HL-60 (cell line): ENCODE results near the gene RHOH.

ENCODE experiments used
- DNase-seq, 2 experiments: peaks; one replicate each; pipeline ENCODE4 v3.0.0-alpha.2; 2010 to 2020; ENCODE audit warnings: low read depth in 1 of 2, low spot score in 1 of 2
- H3K27ac ChIP-seq: fragments of 250-450 bp; sonication (Bioruptor Pico); replicated peaks from 2 replicates; pipeline ENCODE4 v1.5.1; 2020; ENCODE audit warnings: mild to moderate bottlenecking, moderate library complexity
- H3K27me3 ChIP-seq: fragments of 250-450 bp; sonication (Bioruptor Pico); 2 replicates; pipeline ENCODE4 v1.5.1; 2021; ENCODE audit warnings: mild to moderate bottlenecking, moderate library complexity; ENCODE audit not compliant: insufficient read depth, poor library complexity, severe bottlenecking
- H3K4me3 ChIP-seq: replicated peaks from 2 replicates; pipeline ENCODE4 v1.5.1; 2011; ENCODE audit warnings: mild to moderate bottlenecking, control low read depth, low read length; ENCODE audit not compliant: insufficient read depth
- CTCF ChIP-seq: IDR thresholded peaks from one replicate; pipeline ENCODE4 v1.5.1; 2011; ENCODE audit warnings: low read length, control low read depth, inconsistent platforms; ENCODE audit not compliant: insufficient read depth
- GABPA ChIP-seq: IDR thresholded peaks from 2 replicates; pipeline ENCODE4 v1.6.1; 2012; ENCODE audit warnings: low read depth
- POLR2AphosphoS5 ChIP-seq: IDR thresholded peaks from 2 replicates; pipeline ENCODE4 v1.6.1; 2012; ENCODE audit warnings: low read depth
- REST ChIP-seq: IDR thresholded peaks from 2 replicates; pipeline ENCODE4 v1.6.1; 2012; ENCODE audit warnings: low read depth; ENCODE audit not compliant: insufficient replicate concordance
- SPI1 ChIP-seq: IDR thresholded peaks from 2 replicates; pipeline ENCODE4 v1.6.1; 2012; ENCODE audit warnings: low read depth, mild to moderate bottlenecking, borderline replicate concordance

The RHOH gene

GRCh38 chr4:40152637-40153036, 44.2 kb upstream of the RHOH start:
- H3K4me3 ChIP-seq, result no peak overlapping the region
- no peak for DNase-seq
- H3K27me3 ChIP-seq, result no peaks in the 10 kb centered on the region
- TF ChIP-seq POLR2AphosphoS5, result no peak
- no peak for TF ChIP-seq REST
- TF ChIP-seq SPI1, result no peak
- no peak overlapping the region for H3K27ac ChIP-seq

- peak; percentile 53 to 74 for DNase-seq
- Histone ChIP-seq H3K4me3 (no peak overlapping the region), H3K27ac (peak overlapping the region; percentile 66), H3K27me3 (no peaks in the 10 kb centered on the region)
- TF ChIP-seq CTCF (no peak), GABPA (peak; percentile 29; the same call in 1 of the 2 replicates)
Observed at GRCh38 chr4:40157436-40157835, 39.4 kb upstream of the RHOH start.

GRCh38 chr4:40160258-40160657, 36.6 kb upstream of the RHOH start:
- Histone ChIP-seq H3K27me3 (no peaks in the 10 kb centered on the region), H3K27ac (no peak overlapping the region), H3K4me3 (no peak overlapping the region)
- DNase-seq, result no peak
- TF ChIP-seq CTCF, result no peak
- TF ChIP-seq GABPA, result no peak
- no peak for TF ChIP-seq POLR2AphosphoS5
- TF ChIP-seq REST, result no peak
- TF ChIP-seq SPI1, result no peak

- Histone ChIP-seq H3K27me3 (no peaks in the 10 kb centered on the region), H3K4me3 (no peak overlapping the region), H3K27ac (no peak overlapping the region)
- TF ChIP-seq SPI1 (no peak), POLR2AphosphoS5 (no peak), GABPA (no peak)
- DNase-seq, result no peak
Observed at GRCh38 chr4:40164459-40164858, 32.4 kb upstream of the RHOH start.

GRCh38 chr4:40165916-40166315, 30.9 kb upstream of the RHOH start:
- H3K4me3 ChIP-seq, result no peak overlapping the region
- TF ChIP-seq POLR2AphosphoS5 (no peak), SPI1 (no peak), REST (no peak), CTCF (no peak), GABPA (no peak)
- no peak overlapping the region for H3K27ac ChIP-seq
- H3K27me3 ChIP-seq, result no peaks in the 10 kb centered on the region
- DNase-seq, result no peak
